GM23338 (cell line): ENCODE results near the gene COA6. TPM values are rescaled to one million over a fixed set of nuclear protein-coding genes. Genes with fewer than 3 reads are reported as not detected.

Source experiments
- ATAC-seq: fragments of 200-7000 bp; cut with Tn5 transposase; 3 replicates; pipeline ENCODE4 v1.9.1; 2020
- DNase-seq: peaks from one replicate; pipeline ENCODE4 v3.0.0-alpha.2; 2015; ENCODE audit warnings: low spot score
- H2AFZ ChIP-seq: fragments of 200-600 bp; sonication (generic); 2 replicates; pipeline ENCODE4 v1.8.0; 2016; ENCODE audit warnings: antibody characterized with exemption, mild to moderate bottlenecking, moderate library complexity
- H3F3A ChIP-seq: fragments of 200-600 bp; sonication (generic); replicated peaks from 2 replicates; pipeline ENCODE4 v1.8.0; 2017; ENCODE audit warnings: antibody characterized with exemption, mixed run types, low read depth
- H3K27ac ChIP-seq: fragments of 200-600 bp; sonication (generic); 2 replicates; pipeline ENCODE4 v1.6.1; 2016; ENCODE audit warnings: low read depth
- H3K27me3 ChIP-seq: fragments of 200-600 bp; sonication (generic); 2 replicates; pipeline ENCODE4 v1.8.0; 2016; ENCODE audit warnings: mild to moderate bottlenecking, mixed run types, moderate library complexity; ENCODE audit not compliant: insufficient read depth
- H3K36me3 ChIP-seq: fragments of 200-600 bp; sonication (generic); 2 replicates; pipeline ENCODE4 v1.8.0; 2016; ENCODE audit warnings: mild to moderate bottlenecking; ENCODE audit not compliant: insufficient read depth
- H3K4me1 ChIP-seq: fragments of 200-600 bp; sonication (generic); 2 replicates; pipeline ENCODE4 v1.8.0; 2016; ENCODE audit warnings: mild to moderate bottlenecking, moderate library complexity; ENCODE audit not compliant: insufficient read depth
- H3K4me2 ChIP-seq: fragments of 200-600 bp; sonication (generic); 2 replicates; pipeline ENCODE4 v1.7.1; 2017; ENCODE audit warnings: mixed run types
- H3K4me3 ChIP-seq: fragments of 200-600 bp; sonication (generic); 2 replicates; pipeline ENCODE4 v1.6.1; 2016; ENCODE audit warnings: mixed run types
- H3K79me2 ChIP-seq: fragments of 200-600 bp; sonication (generic); replicated peaks from 2 replicates; pipeline ENCODE4 v1.8.0; 2017; ENCODE audit warnings: mild to moderate bottlenecking; ENCODE audit not compliant: insufficient read depth
- H3K9me2 ChIP-seq: fragments of 200-600 bp; sonication (generic); 2 replicates; pipeline ENCODE4 v1.8.0; 2017; ENCODE audit not compliant: insufficient read depth
- H4K20me1 ChIP-seq: fragments of 200-600 bp; sonication (generic); replicated peaks from 2 replicates; pipeline ENCODE4 v1.8.0; 2017; ENCODE audit warnings: mild to moderate bottlenecking; ENCODE audit not compliant: insufficient read depth
- H3K27ac Mint-ChIP-seq: 2 replicates; pipeline ENCODE4 v1.8.0; 2020; ENCODE audit warnings: inconsistent platforms, mild to moderate bottlenecking, moderate library complexity, mixed read lengths
- H3K27me3 Mint-ChIP-seq: 3 replicates; pipeline ENCODE4 v1.8.0; 2022; ENCODE audit warnings: low read depth, mild to moderate bottlenecking, moderate library complexity, mixed read lengths, inconsistent platforms; ENCODE audit not compliant: insufficient read depth, poor library complexity
- H3K36me3 Mint-ChIP-seq: 3 replicates; pipeline ENCODE4 v1.8.0; 2021; ENCODE audit warnings: low read depth, mild to moderate bottlenecking, inconsistent platforms, moderate library complexity, mixed read lengths
- H3K4me1 Mint-ChIP-seq: 3 replicates; pipeline ENCODE4 v1.8.0; 2020; ENCODE audit warnings: mild to moderate bottlenecking, inconsistent platforms, mixed read lengths
- H3K4me3 Mint-ChIP-seq: 3 replicates; pipeline ENCODE4 v1.8.0; 2021; ENCODE audit warnings: moderate library complexity, mild to moderate bottlenecking, inconsistent platforms, mixed read lengths
- H3K9me3 Mint-ChIP-seq: 3 replicates; pipeline ENCODE4 v1.8.0; 2020; ENCODE audit warnings: moderate library complexity, mild to moderate bottlenecking, inconsistent platforms, mixed read lengths
- CREB1 ChIP-seq: fragments of 250-450 bp; sonication (Bioruptor Pico); IDR thresholded peaks from 2 replicates; pipeline ENCODE4 v1.5.0; 2020; ENCODE audit warnings: low read depth, mild to moderate bottlenecking, moderate library complexity
- EZH2 ChIP-seq: fragments of 200-600 bp; sonication (generic); IDR thresholded peaks from one replicate; pipeline ENCODE4 v1.8.0; 2017; ENCODE audit warnings: antibody characterized with exemption, mild to moderate bottlenecking, low read depth; ENCODE audit not compliant: unreplicated experiment
- EZH2phosphoT487 ChIP-seq: fragments of 200-600 bp; sonication (generic); IDR thresholded peaks from one replicate; pipeline ENCODE4 v1.8.1; 2018; ENCODE audit warnings: antibody characterized with exemption; ENCODE audit not compliant: unreplicated experiment
- JUNB ChIP-seq: IDR thresholded peaks from one replicate; pipeline ENCODE4 v1.6.1; 2016; ENCODE audit warnings: antibody characterized with exemption; ENCODE audit not compliant: unreplicated experiment
- NANOG ChIP-seq: IDR thresholded peaks from 2 replicates; pipeline ENCODE4 v1.6.1; 2016; ENCODE audit warnings: antibody characterized with exemption, borderline replicate concordance
- POLR2AphosphoS5 ChIP-seq: IDR thresholded peaks from 2 replicates; pipeline ENCODE4 v1.6.1; 2016; ENCODE audit warnings: antibody characterized with exemption, low read depth
- STAT1 ChIP-seq: IDR thresholded peaks from one replicate; pipeline ENCODE4 v1.6.1; 2016; ENCODE audit warnings: antibody characterized with exemption; ENCODE audit not compliant: unreplicated experiment
- ZNF114 ChIP-seq: fragments of 250-450 bp; sonication (Bioruptor Pico); IDR thresholded peaks from 2 replicates; pipeline ENCODE4 v1.5.0; 2020; ENCODE audit warnings: mild to moderate bottlenecking, moderate library complexity
- ZNF462 ChIP-seq: fragments of 250-450 bp; sonication (Bioruptor Pico); IDR thresholded peaks from 2 replicates; pipeline ENCODE4 v1.5.0; 2020; ENCODE audit warnings: mild to moderate bottlenecking, moderate library complexity
- polyA plus RNA-seq: library from polyadenylated mRNA; unstranded; fragments of >200 nt; fragmentation: Nextera tagmentation; extraction: Ambion mirVana; gene quantifications from 2 replicates; pipeline ENCODE4 v1.2.1, GENCODE V29; 2016
- total RNA-seq: library from RNA; depleted of rRNA; stranded (reverse); fragments of >200 nt; shearing (Covaris generic); gene quantifications from 2 replicates; pipeline ENCODE4 v1.2.3, GENCODE V29; 2014
- TF ChIP-seq, protein P1 (sequence below): IDR thresholded peaks from one replicate; pipeline ENCODE4 v1.6.1; 2018; ENCODE audit warnings: antibody characterized with exemption; ENCODE audit not compliant: unreplicated experiment
- TF ChIP-seq, protein P2 (sequence below): IDR thresholded peaks from 2 replicates; pipeline ENCODE4 v1.6.1; 2016; ENCODE audit warnings: antibody characterized with exemption

Gene COA6
- total and polyA plus RNA-seq, 2 experiments from 2014 or later, result 20.7 to 156 TPM

- TF ChIP-seq ZNF462 (CRISPR knock-in tag), result no peak
- TF ChIP-seq POLR2AphosphoS5, result no peak
- TF ChIP-seq, protein P1, sequence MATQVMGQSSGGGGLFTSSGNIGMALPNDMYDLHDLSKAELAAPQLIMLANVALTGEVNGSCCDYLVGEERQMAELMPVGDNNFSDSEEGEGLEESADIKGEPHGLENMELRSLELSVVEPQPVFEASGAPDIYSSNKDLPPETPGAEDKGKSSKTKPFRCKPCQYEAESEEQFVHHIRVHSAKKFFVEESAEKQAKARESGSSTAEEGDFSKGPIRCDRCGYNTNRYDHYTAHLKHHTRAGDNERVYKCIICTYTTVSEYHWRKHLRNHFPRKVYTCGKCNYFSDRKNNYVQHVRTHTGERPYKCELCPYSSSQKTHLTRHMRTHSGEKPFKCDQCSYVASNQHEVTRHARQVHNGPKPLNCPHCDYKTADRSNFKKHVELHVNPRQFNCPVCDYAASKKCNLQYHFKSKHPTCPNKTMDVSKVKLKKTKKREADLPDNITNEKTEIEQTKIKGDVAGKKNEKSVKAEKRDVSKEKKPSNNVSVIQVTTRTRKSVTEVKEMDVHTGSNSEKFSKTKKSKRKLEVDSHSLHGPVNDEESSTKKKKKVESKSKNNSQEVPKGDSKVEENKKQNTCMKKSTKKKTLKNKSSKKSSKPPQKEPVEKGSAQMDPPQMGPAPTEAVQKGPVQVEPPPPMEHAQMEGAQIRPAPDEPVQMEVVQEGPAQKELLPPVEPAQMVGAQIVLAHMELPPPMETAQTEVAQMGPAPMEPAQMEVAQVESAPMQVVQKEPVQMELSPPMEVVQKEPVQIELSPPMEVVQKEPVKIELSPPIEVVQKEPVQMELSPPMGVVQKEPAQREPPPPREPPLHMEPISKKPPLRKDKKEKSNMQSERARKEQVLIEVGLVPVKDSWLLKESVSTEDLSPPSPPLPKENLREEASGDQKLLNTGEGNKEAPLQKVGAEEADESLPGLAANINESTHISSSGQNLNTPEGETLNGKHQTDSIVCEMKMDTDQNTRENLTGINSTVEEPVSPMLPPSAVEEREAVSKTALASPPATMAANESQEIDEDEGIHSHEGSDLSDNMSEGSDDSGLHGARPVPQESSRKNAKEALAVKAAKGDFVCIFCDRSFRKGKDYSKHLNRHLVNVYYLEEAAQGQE, result no peak
- TF ChIP-seq STAT1, result no peak
Observed at GRCh38 chr1:234429434-234429806, 56.2 kb downstream of the COA6 start (continued).

GRCh38 chr1:234430691-234431090, 57.4 kb downstream of the COA6 start:
- DNase-seq (no peak), ATAC-seq (no peak)
- H3K9me3 Mint-ChIP-seq, result no peaks in the 10 kb centered on the region
- Histone ChIP-seq H3F3A (no peaks in the 10 kb centered on the region), H3K36me3 (peaks cover 8% of the 10 kb centered on the region; the same call in 1 of the 2 replicates), H3K4me3 (no peak overlapping the region), H3K4me1 (no peaks in the 10 kb centered on the region), H3K27me3 (no peaks in the 10 kb centered on the region), H4K20me1 (no peaks in the 10 kb centered on the region), H2AFZ (no peak overlapping the region), H3K4me2 (no peak overlapping the region), H3K79me2 (no peaks in the 10 kb centered on the region), H3K9me2 (no peaks in the 10 kb centered on the region), H3K27ac (no peak overlapping the region)
- H3K27ac Mint-ChIP-seq, result no peak overlapping the region
- H3K27me3 Mint-ChIP-seq, result no peaks in the 10 kb centered on the region
- H3K4me1 Mint-ChIP-seq, result no peaks in the 10 kb centered on the region
- peaks cover 37% of the 10 kb centered on the region for H3K36me3 Mint-ChIP-seq
- no peak overlapping the region for H3K4me3 Mint-ChIP-seq
- no peak for TF ChIP-seq EZH2
- no peak for TF ChIP-seq ZNF114 (CRISPR knock-in tag)
- no peak for TF ChIP-seq JUNB
- no peak for TF ChIP-seq POLR2AphosphoS5
- TF ChIP-seq CREB1, result no peak
- TF ChIP-seq STAT1, result no peak
- no peak for TF ChIP-seq EZH2phosphoT487
- TF ChIP-seq, protein P2, sequence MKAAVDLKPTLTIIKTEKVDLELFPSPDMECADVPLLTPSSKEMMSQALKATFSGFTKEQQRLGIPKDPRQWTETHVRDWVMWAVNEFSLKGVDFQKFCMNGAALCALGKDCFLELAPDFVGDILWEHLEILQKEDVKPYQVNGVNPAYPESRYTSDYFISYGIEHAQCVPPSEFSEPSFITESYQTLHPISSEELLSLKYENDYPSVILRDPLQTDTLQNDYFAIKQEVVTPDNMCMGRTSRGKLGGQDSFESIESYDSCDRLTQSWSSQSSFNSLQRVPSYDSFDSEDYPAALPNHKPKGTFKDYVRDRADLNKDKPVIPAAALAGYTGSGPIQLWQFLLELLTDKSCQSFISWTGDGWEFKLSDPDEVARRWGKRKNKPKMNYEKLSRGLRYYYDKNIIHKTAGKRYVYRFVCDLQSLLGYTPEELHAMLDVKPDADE, result no peak
- TF ChIP-seq, protein P1, result no peak
- TF ChIP-seq NANOG, result no peak
